Activated CD8-positive, alpha-beta memory T cell treated with anti-CD3 and anti-CD28 coated beads, Interleukin-2, amount 50 U/mL, for 24 hours (primary cell): Measurements from ENCODE around the gene PNPLA2.

Source experiments
- DNase-seq: peaks from one replicate; pipeline ENCODE4 v3.0.0-alpha.2; 2020; ENCODE audit errors: extremely low read depth

Gene PNPLA2

GRCh38 chr11:786235-787083, 32.3 kb upstream of the PNPLA2 start:
- DNase-seq: no peak

DNA sequence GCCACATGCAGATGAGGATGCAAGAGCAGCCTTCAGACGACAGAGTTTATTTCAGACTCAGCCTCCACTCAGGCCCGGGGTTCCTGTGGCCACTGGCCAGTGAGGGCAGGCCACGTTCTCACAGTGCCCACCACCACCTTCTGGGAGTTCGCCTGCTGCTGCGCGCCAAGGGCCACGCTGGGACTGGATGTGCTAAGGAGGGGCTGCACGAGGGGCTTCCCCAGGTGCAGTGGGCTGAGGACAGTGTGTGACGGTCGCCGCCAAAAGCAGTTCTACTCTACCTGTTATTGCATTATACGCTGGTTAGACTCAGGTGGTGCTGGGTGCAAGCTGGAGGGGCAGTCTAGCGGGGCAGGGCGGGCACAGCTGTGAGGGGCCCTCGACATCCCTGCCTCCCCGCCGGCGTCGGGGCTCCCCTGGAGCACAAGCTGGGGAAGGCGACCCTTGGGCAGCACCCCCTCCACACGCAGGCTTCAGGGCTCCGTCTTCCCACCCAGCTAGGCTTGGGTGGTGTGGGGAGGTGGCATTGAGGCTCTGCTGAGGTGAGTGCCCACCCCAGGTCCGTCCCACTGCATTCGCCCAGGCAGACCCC, 31.5 kb upstream of the PNPLA2 start:
- no peak for DNase-seq

DNA sequence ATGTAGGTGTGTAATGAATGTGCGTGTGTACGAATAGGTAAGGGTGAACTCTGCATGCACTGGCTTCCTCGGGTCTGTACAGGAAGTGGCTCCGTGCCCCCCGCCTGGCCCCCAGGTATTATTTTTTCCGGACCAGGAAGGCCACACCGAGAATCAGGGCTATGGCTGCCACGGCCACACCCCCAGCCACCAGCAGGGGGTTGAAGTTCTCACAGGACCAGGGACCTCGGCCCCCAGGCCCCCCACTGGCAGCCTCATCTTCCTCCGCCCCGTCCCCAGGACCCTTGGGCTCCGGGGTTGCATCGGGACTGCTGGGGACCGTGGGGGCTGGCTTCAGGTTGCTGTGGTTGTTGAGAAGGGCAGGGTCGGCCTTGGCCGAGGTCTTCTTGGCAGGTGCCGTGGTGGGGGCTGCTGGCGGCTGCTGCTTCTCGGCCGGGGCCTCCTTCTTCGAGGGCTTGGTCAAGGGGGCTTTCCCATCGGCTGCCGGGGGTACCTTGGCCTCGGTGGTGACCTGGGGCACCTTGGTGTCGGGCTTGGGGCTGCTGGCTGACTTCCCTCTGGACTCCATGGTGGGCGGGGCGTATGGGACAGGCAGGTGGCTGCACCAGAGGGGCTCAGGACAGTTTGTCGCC, 30.6 kb upstream of the PNPLA2 start:
- no peak for DNase-seq

- DNase-seq: no peak
Observed at GRCh38 chr11:788953-789940, 29.5 kb upstream of the PNPLA2 start.

DNA sequence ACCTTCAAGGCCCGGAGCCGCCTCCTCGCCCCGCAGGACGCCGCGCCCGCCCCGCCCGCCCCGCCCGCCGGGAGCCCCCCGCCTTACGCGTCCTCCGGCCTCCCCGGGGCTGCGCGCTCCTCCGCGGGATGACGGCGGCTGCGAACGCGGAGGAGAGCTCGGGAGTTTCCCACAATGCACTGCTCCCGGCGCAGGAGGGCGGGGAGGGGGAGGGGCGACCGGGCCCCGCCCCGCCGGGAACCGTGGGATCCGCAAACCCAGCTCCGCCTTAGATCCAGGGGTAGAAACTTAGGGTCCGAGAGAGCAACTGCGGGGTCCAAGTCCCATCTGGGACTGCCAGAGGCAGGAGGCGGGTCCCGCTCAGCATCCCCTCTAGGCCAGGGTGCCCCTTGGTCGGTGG, 28.8 kb upstream of the PNPLA2 start, which contains the start of gene CEND1:
CEND1 (minus strand) TSS at position 148 of the 400 bp plus-strand sequence. CDS start 1,514 bp downstream, outside the sequence.
- no peak for DNase-seq

- no peak for DNase-seq
Observed at GRCh38 chr11:790721-791564, 27.8 kb upstream of the PNPLA2 start.

DNA sequence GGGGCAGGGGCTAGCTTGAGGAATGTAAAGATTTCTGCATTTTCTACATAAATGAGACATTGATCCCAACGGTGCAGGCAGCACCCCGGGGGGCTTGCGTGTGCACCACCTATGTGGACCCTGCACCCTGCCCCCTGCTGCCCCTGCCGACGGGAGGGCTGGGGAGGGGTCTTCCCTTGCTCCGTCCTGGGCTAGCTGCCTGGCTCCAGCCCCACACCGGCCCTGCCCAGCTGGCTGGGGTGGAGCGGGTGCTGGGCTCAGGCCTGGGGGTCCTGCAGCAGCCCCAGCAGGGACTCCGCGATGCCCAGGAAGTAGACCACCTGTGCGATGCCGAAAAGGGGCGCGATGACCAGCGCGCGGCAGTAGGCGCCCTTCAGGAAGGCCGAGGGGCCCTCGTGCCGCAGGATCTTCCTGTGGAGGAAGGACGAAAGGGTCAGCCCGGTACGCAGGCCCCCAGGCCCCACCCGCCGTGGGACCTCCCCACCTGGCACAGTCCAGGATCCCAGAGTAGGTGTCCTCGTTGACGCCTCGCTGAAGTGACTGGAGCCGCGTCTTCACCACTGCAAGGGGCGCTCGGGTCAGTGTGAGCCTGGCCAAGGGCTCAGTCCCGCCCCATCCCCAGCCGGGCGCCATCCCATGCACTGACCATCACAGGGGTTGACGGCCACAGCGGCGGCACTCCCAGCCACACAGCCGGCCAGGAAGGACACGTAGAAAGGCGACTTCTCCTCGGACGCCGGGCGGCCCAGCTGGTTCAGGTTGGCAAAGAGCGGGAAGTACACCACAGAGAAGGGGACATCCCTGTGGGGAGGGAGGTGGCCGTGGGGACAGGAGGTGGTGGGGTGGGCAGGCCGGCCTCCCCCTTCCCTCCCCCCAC, 26.8 kb upstream of the PNPLA2 start:
- no peak for DNase-seq

GRCh38 chr11:792535-792821, 26.2 kb upstream of the PNPLA2 start:
- DNase-seq: no peak

- DNase-seq: no peak
Observed at GRCh38 chr11:792873-793272, 25.8 kb upstream of the PNPLA2 start.

DNA sequence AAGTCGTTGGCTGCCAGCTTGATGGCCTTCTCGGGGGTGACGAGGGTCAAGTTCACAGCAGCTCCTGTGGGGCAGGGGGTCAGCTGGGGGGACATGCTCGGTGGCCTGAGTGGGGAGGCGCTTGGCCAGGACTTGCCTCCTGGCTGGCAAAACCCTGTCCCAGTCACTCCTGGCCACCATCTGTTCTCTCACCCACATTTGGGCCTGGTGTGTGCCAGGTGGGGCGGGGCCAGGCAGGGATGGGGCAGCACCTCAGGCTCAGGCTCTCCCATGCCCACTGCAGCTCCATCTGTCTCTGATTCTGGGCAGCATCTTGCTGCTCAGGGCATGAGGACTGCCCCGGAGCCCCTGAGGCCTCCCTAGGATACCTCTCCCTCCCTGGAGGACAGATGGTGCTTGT, 25.2 kb upstream of the PNPLA2 start:
- no peak for DNase-seq

- no peak for DNase-seq
Observed at GRCh38 chr11:794013-794765, 24.5 kb upstream of the PNPLA2 start.

GRCh38 chr11:794766-795633, 23.7 kb upstream of the PNPLA2 start:
- no peak for DNase-seq

- DNase-seq: peak; percentile 68
Observed at GRCh38 chr11:795634-796564, 22.8 kb upstream of the PNPLA2 start.

GRCh38 chr11:796565-797295, 22.0 kb upstream of the PNPLA2 start:
- no peak for DNase-seq

GRCh38 chr11:797296-798092, 21.2 kb upstream of the PNPLA2 start:
- DNase-seq: peak; percentile 50
